Ovary (tissue), 3 donors: ENCODE results near the gene PRR5.

Experiments
- EP300 ChIP-seq: sonication (generic); formaldehyde crosslinking; IDR thresholded peaks from one replicate; pipeline ENCODE4 v1.6.1; 2017; ENCODE audit warnings: antibody characterized with exemption
- TF ChIP-seq, protein P1 (sequence below), 3 donors: fragments of 450-650 bp in 2 of 3; fragments of 200-600 bp in 1 of 3; IDR thresholded peaks; one replicate each; pipeline versions ENCODE4 v1.5.1 to v1.8.0; 2016 to 2022; ENCODE audit warnings: antibody characterized with exemption in 3 of 3, mild to moderate bottlenecking in 1 of 3
- donor health status: DM: no; HTN: no; CAD: no.

- TF ChIP-seq, protein P1, sequence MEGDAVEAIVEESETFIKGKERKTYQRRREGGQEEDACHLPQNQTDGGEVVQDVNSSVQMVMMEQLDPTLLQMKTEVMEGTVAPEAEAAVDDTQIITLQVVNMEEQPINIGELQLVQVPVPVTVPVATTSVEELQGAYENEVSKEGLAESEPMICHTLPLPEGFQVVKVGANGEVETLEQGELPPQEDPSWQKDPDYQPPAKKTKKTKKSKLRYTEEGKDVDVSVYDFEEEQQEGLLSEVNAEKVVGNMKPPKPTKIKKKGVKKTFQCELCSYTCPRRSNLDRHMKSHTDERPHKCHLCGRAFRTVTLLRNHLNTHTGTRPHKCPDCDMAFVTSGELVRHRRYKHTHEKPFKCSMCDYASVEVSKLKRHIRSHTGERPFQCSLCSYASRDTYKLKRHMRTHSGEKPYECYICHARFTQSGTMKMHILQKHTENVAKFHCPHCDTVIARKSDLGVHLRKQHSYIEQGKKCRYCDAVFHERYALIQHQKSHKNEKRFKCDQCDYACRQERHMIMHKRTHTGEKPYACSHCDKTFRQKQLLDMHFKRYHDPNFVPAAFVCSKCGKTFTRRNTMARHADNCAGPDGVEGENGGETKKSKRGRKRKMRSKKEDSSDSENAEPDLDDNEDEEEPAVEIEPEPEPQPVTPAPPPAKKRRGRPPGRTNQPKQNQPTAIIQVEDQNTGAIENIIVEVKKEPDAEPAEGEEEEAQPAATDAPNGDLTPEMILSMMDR (IDR thresholded peaks at IDR 0.05) = no peak
- TF ChIP-seq EP300 = no peak
Observed at GRCh38 chr22:44786136-44786535, 84.1 kb downstream of the PRR5 start.
